ENCODE results near the gene AMPD1. TPM values are rescaled to one million over a fixed set of nuclear protein-coding genes. Genes with fewer than 3 reads are reported as not detected.

AMPD1 gene
- polyA plus RNA-seq (2013, experiment 1 of 2): not detected
- not detected for polyA plus RNA-seq (2013, experiment 2 of 2)

GRCh38 chr1:114695430-114696058 lies at the start of gene AMPD1:
TSS of gene AMPD1 (minus strand) at chr1:114695546. CDS start at chr1:114695471, 75 bp downstream.
- Histone ChIP-seq H3K9ac (ENCODE audit: low read length) (no peak within 1 kb of the TSS), H2BK5ac (ENCODE audit: low read length) (no peak within 1 kb of the TSS), H3K27me3 (ENCODE audit: insufficient read depth, low read length, poor library complexity) (no peaks in the 10 kb centered on the region), H3K18ac (ENCODE audit: low read length) (no peak within 1 kb of the TSS), H3K4me1 (ENCODE audit: control insufficient read depth, low read depth, low read length) (peaks cover 2% of the 10 kb centered on the region), H3K23ac (ENCODE audit: low read length) (no peak within 1 kb of the TSS), H3K4me3 (ENCODE audit: low read length) (no peak within 1 kb of the TSS), H2AK5ac (ENCODE audit: low read length) (no peak within 1 kb of the TSS), H2BK120ac (ENCODE audit: low read depth, low read length) (no peak within 1 kb of the TSS), H3K79me2 (ENCODE audit: control insufficient read depth, insufficient read depth, low read length) (no peaks in the 10 kb centered on the region), H3K79me1 (ENCODE audit: low read length) (no peaks in the 10 kb centered on the region), H3K27ac (ENCODE audit: low read depth, low read length) (no peak within 1 kb of the TSS), H2BK15ac (replicated peaks; ENCODE audit: low read depth) (no peak within 1 kb of the TSS), H3K4me2 (ENCODE audit: low read length) (no peak within 1 kb of the TSS), H4K8ac (ENCODE audit: low read depth, low read length) (no peak within 1 kb of the TSS), H3K56ac (ENCODE audit: low read length) (no peak within 1 kb of the TSS), H3K36me3 (ENCODE audit: control insufficient read depth, insufficient read depth, low read length) (no peaks in the 10 kb centered on the region), H4K5ac (ENCODE audit: low read length) (no peak within 1 kb of the TSS), H3K4ac (ENCODE audit: low read depth, low read length) (no peak within 1 kb of the TSS)
- no peak for DNase-seq
- no CpG with 5 or more reads among the region's 6 CpGs for WGBS (ENCODE audit: extremely low coverage, insufficient coverage, low lambda C conversion rate)

GRCh38 chr1:114741963-114742746 lies 46.8 kb upstream of the AMPD1 start:
- H3K27ac ChIP-seq (ENCODE audit: low read depth, low read length): no peak overlapping the region
- H3K4me1 ChIP-seq (ENCODE audit: control insufficient read depth, low read depth, low read length): no peaks in the 10 kb centered on the region
- no peaks in the 10 kb centered on the region for H3K27me3 ChIP-seq (ENCODE audit: insufficient read depth, low read length, poor library complexity)
- no peaks in the 10 kb centered on the region for H3K36me3 ChIP-seq (ENCODE audit: control insufficient read depth, insufficient read depth, low read length)
- no peak for DNase-seq
- no peak overlapping the region for H2AK5ac ChIP-seq (ENCODE audit: low read length)
- H3K79me2 ChIP-seq (ENCODE audit: control insufficient read depth, insufficient read depth, low read length): peaks cover 54% of the 10 kb centered on the region
- peaks cover 4% of the 10 kb centered on the region for H3K79me1 ChIP-seq (ENCODE audit: low read length)
- no peak overlapping the region for H2BK15ac ChIP-seq (replicated peaks; ENCODE audit: low read depth)
- no peak overlapping the region for H3K4me3 ChIP-seq (ENCODE audit: low read length)
- H3K56ac ChIP-seq (ENCODE audit: low read length): no peak overlapping the region
- no peak overlapping the region for H4K8ac ChIP-seq (ENCODE audit: low read depth, low read length)
- no peak overlapping the region for H3K4ac ChIP-seq (ENCODE audit: low read depth, low read length)
- no peak overlapping the region for H3K9ac ChIP-seq (ENCODE audit: low read length)
- H3K23ac ChIP-seq (ENCODE audit: low read length): no peak overlapping the region
- H2BK120ac ChIP-seq (ENCODE audit: low read depth, low read length): no peak overlapping the region
- no peak overlapping the region for H2BK5ac ChIP-seq (ENCODE audit: low read length)
- no CpG with 5 or more reads among the region's 11 CpGs for WGBS (ENCODE audit: extremely low coverage, insufficient coverage, low lambda C conversion rate)
- H3K18ac ChIP-seq (ENCODE audit: low read length): no peak overlapping the region
- H3K4me2 ChIP-seq (ENCODE audit: low read length): no peak overlapping the region
- no peak overlapping the region for H4K5ac ChIP-seq (ENCODE audit: low read length)

- Histone ChIP-seq H2BK5ac (ENCODE audit: low read length) (no peak overlapping the region), H2BK120ac (ENCODE audit: low read depth, low read length) (no peak overlapping the region), H3K23ac (ENCODE audit: low read length) (no peak overlapping the region), H3K27ac (ENCODE audit: low read depth, low read length) (no peak overlapping the region), H3K79me1 (ENCODE audit: low read length) (peaks cover 5% of the 10 kb centered on the region), H3K36me3 (ENCODE audit: control insufficient read depth, insufficient read depth, low read length) (peaks cover 6% of the 10 kb centered on the region), H4K5ac (ENCODE audit: low read length) (no peak overlapping the region), H3K4ac (ENCODE audit: low read depth, low read length) (no peak overlapping the region), H3K56ac (ENCODE audit: low read length) (no peak overlapping the region), H2BK15ac (replicated peaks; ENCODE audit: low read depth) (no peak overlapping the region), H4K8ac (ENCODE audit: low read depth, low read length) (no peak overlapping the region), H3K9ac (ENCODE audit: low read length) (no peak overlapping the region), H3K27me3 (ENCODE audit: insufficient read depth, low read length, poor library complexity) (no peaks in the 10 kb centered on the region), H3K4me3 (ENCODE audit: low read length) (no peak overlapping the region), H3K18ac (ENCODE audit: low read length) (no peak overlapping the region), H3K4me1 (ENCODE audit: control insufficient read depth, low read depth, low read length) (no peaks in the 10 kb centered on the region), H3K4me2 (ENCODE audit: low read length) (no peak overlapping the region), H3K79me2 (ENCODE audit: control insufficient read depth, insufficient read depth, low read length) (peaks cover 39% of the 10 kb centered on the region), H2AK5ac (ENCODE audit: low read length) (no peak overlapping the region)
- no peak for DNase-seq
- WGBS (ENCODE audit: extremely low coverage, insufficient coverage, low lambda C conversion rate): no CpG with 5 or more reads among the region's 1 CpG
Observed at GRCh38 chr1:114740331-114740730, 45.0 kb upstream of the AMPD1 start.

- Histone ChIP-seq H3K4me3 (ENCODE audit: low read length) (no peak overlapping the region), H3K9ac (ENCODE audit: low read length) (no peak overlapping the region), H2BK5ac (ENCODE audit: low read length) (no peak overlapping the region), H3K23ac (ENCODE audit: low read length) (no peak overlapping the region), H4K5ac (ENCODE audit: low read length) (no peak overlapping the region), H3K79me2 (ENCODE audit: control insufficient read depth, insufficient read depth, low read length) (peaks cover 26% of the 10 kb centered on the region), H2BK15ac (replicated peaks; ENCODE audit: low read depth) (no peak overlapping the region), H3K56ac (ENCODE audit: low read length) (no peak overlapping the region), H4K8ac (ENCODE audit: low read depth, low read length) (no peak overlapping the region), H3K4me2 (ENCODE audit: low read length) (no peak overlapping the region), H3K4ac (ENCODE audit: low read depth, low read length) (no peak overlapping the region), H3K18ac (ENCODE audit: low read length) (no peak overlapping the region), H3K27ac (ENCODE audit: low read depth, low read length) (no peak overlapping the region), H2AK5ac (ENCODE audit: low read length) (no peak overlapping the region), H3K27me3 (ENCODE audit: insufficient read depth, low read length, poor library complexity) (no peaks in the 10 kb centered on the region), H2BK120ac (ENCODE audit: low read depth, low read length) (no peak overlapping the region), H3K36me3 (ENCODE audit: control insufficient read depth, insufficient read depth, low read length) (peaks cover 11% of the 10 kb centered on the region), H3K79me1 (ENCODE audit: low read length) (peaks cover 4% of the 10 kb centered on the region), H3K4me1 (ENCODE audit: control insufficient read depth, low read depth, low read length) (no peaks in the 10 kb centered on the region)
- WGBS (ENCODE audit: extremely low coverage, insufficient coverage, low lambda C conversion rate): no CpG with 5 or more reads among the region's 6 CpGs
- no peak for DNase-seq
Observed at GRCh38 chr1:114737314-114737849, 42.0 kb upstream of the AMPD1 start.

- Histone ChIP-seq H3K4me1 (ENCODE audit: control insufficient read depth, low read depth, low read length) (no peaks in the 10 kb centered on the region), H2BK120ac (ENCODE audit: low read depth, low read length) (no peak overlapping the region), H2BK15ac (replicated peaks; ENCODE audit: low read depth) (no peak overlapping the region), H2AK5ac (ENCODE audit: low read length) (no peak overlapping the region), H3K9ac (ENCODE audit: low read length) (no peak overlapping the region), H3K79me2 (ENCODE audit: control insufficient read depth, insufficient read depth, low read length) (peaks cover 11% of the 10 kb centered on the region), H3K27ac (ENCODE audit: low read depth, low read length) (no peak overlapping the region), H4K8ac (ENCODE audit: low read depth, low read length) (no peak overlapping the region), H3K23ac (ENCODE audit: low read length) (no peak overlapping the region), H3K27me3 (ENCODE audit: insufficient read depth, low read length, poor library complexity) (no peaks in the 10 kb centered on the region), H2BK5ac (ENCODE audit: low read length) (no peak overlapping the region), H3K56ac (ENCODE audit: low read length) (no peak overlapping the region), H3K4me2 (ENCODE audit: low read length) (no peak overlapping the region), H3K79me1 (ENCODE audit: low read length) (peaks cover 4% of the 10 kb centered on the region), H3K18ac (ENCODE audit: low read length) (no peak overlapping the region), H3K4ac (ENCODE audit: low read depth, low read length) (no peak overlapping the region), H3K36me3 (ENCODE audit: control insufficient read depth, insufficient read depth, low read length) (peaks cover 11% of the 10 kb centered on the region), H4K5ac (ENCODE audit: low read length) (no peak overlapping the region), H3K4me3 (ENCODE audit: low read length) (no peak overlapping the region)
- no CpG with 5 or more reads among the region's 1 CpG for WGBS (ENCODE audit: extremely low coverage, insufficient coverage, low lambda C conversion rate)
- DNase-seq: no peak
Observed at GRCh38 chr1:114735479-114735878, 40.1 kb upstream of the AMPD1 start.
